HG03159 (cell line): ENCODE data around the gene ENDOD1.
A peak's percentile ranks its signal among the peaks of the same experiment; 100 is the strongest.

Experiments
- ATAC-seq: cut with Tn5 transposase; IDR thresholded peaks from one replicate; pipeline ENCODE4 v1.9.1; 2021; ENCODE audit warnings: mild to moderate bottlenecking, moderate library complexity; ENCODE audit not compliant: unreplicated experiment

ENDOD1 gene

GRCh38 chr11:95137299-95137698 is 47.7 kb downstream of the ENDOD1 start:
- ATAC-seq, result no peak

GRCh38 chr11:95138448-95138847 is 48.8 kb downstream of the ENDOD1 start:
- ATAC-seq, result peak; percentile 60

GRCh38 chr11:95140397-95141033 is 50.9 kb downstream of the ENDOD1 start:
- no peak for ATAC-seq

- no peak for ATAC-seq
Observed at GRCh38 chr11:95142431-95142830, 52.8 kb downstream of the ENDOD1 start.

GRCh38 chr11:95143106-95143681 is 53.5 kb downstream of the ENDOD1 start:
- ATAC-seq, result no peak

- no peak for ATAC-seq
Observed at GRCh38 chr11:95144313-95145235, 54.9 kb downstream of the ENDOD1 start.

- no peak for ATAC-seq
Observed at GRCh38 chr11:95145430-95146060, 55.9 kb downstream of the ENDOD1 start.

GRCh38 chr11:95147364-95147905 is 57.8 kb downstream of the ENDOD1 start:
- no peak for ATAC-seq

GRCh38 chr11:95148406-95148805 is 58.8 kb downstream of the ENDOD1 start:
- ATAC-seq, result no peak

GRCh38 chr11:95148938-95149337 is 59.3 kb downstream of the ENDOD1 start:
- ATAC-seq, result no peak

GRCh38 chr11:95149651-95150364 is 60.2 kb downstream of the ENDOD1 start:
- no peak for ATAC-seq

- peak; percentile 85 for ATAC-seq
Observed at GRCh38 chr11:95150956-95151684, 61.5 kb downstream of the ENDOD1 start.

GRCh38 chr11:95152876-95153856 is 63.5 kb downstream of the ENDOD1 start:
- no peak for ATAC-seq

- no peak for ATAC-seq
Observed at GRCh38 chr11:95153857-95154246, 64.2 kb downstream of the ENDOD1 start.

- no peak for ATAC-seq
Observed at GRCh38 chr11:95154514-95154913, 64.9 kb downstream of the ENDOD1 start.

GRCh38 chr11:95155385-95155784 is 65.7 kb downstream of the ENDOD1 start:
- ATAC-seq, result no peak

- no peak for ATAC-seq
Observed at GRCh38 chr11:95156133-95156721, 66.6 kb downstream of the ENDOD1 start.

- ATAC-seq, result no peak
Observed at GRCh38 chr11:95156916-95157541, 67.4 kb downstream of the ENDOD1 start.
